HG03196 (cell line): ENCODE results near the gene GART.
"Not testable (repeated sequence)": the region's sequence is repeated elsewhere in the genome, so short reads cannot be mapped to it uniquely, and the experiment has no call there.

Experiments
- ATAC-seq: cut with Tn5 transposase; IDR thresholded peaks from one replicate; pipeline ENCODE4 v1.9.1; 2021; ENCODE audit not compliant: unreplicated experiment

Gene GART

GRCh38 chr21:33478182-33478581 is 63.7 kb downstream of the GART start:
- ATAC-seq = no peak

- ATAC-seq = no peak
These were observed 64.9 kb downstream of the GART start for GRCh38 chr21:33477066-33477465.

- no peak for ATAC-seq
These were observed 68.6 kb downstream of the GART start for GRCh38 chr21:33473344-33473743.

GRCh38 chr21:33470701-33471100 is 71.2 kb downstream of the GART start:
- no peak for ATAC-seq

GRCh38 chr21:33469183-33469582 is 72.7 kb downstream of the GART start:
- ATAC-seq = not testable (repeated sequence)

GRCh38 chr21:33461538-33462250 is 80.2 kb downstream of the GART start:
- no peak for ATAC-seq

- no peak for ATAC-seq
These were observed 83.1 kb downstream of the GART start for GRCh38 chr21:33458861-33459260.

GRCh38 chr21:33455686-33456446 is 86.1 kb downstream of the GART start:
- ATAC-seq = no peak
